ENCODE results near the gene KIAA2012.
"Not testable (repeated sequence)": the region's sequence is repeated elsewhere in the genome, so short reads cannot be mapped to it uniquely, and the experiment has no call there.

KIAA2012 gene

GRCh38 chr2:202116691-202117090 lies 43.6 kb downstream of the KIAA2012 start:
- DNase-seq (ENCODE audit: low read depth), result no peak

- no peak for DNase-seq (ENCODE audit: low read depth)
Measured at GRCh38 chr2:202118168-202118567, 45.1 kb downstream of the KIAA2012 start.

- DNase-seq (ENCODE audit: low read depth), result no peak
Measured at GRCh38 chr2:202120828-202121227, 47.8 kb downstream of the KIAA2012 start.

- DNase-seq (ENCODE audit: low read depth), result no peak
Measured at GRCh38 chr2:202121532-202122162, 48.6 kb downstream of the KIAA2012 start.

- DNase-seq (ENCODE audit: low read depth), result no peak
Measured at GRCh38 chr2:202122163-202122540, 49.1 kb downstream of the KIAA2012 start.

GRCh38 chr2:202122980-202123720 lies 50.1 kb downstream of the KIAA2012 start:
- DNase-seq (ENCODE audit: low read depth), result no peak

- DNase-seq (ENCODE audit: low read depth), result no peak
Measured at GRCh38 chr2:202124286-202124685, 51.2 kb downstream of the KIAA2012 start.

- DNase-seq (ENCODE audit: low read depth), result no peak
Measured at GRCh38 chr2:202127687-202128331, 54.8 kb downstream of the KIAA2012 start.

GRCh38 chr2:202129841-202130240 lies 56.8 kb downstream of the KIAA2012 start:
- no peak for DNase-seq (ENCODE audit: low read depth)

- no peak for DNase-seq (ENCODE audit: low read depth)
Measured at GRCh38 chr2:202133200-202133908, 60.3 kb downstream of the KIAA2012 start.

- DNase-seq (ENCODE audit: low read depth), result no peak
Measured at GRCh38 chr2:202133909-202134265, 60.8 kb downstream of the KIAA2012 start.

GRCh38 chr2:202135091-202135874 lies 62.2 kb downstream of the KIAA2012 start:
- no peak for DNase-seq (ENCODE audit: low read depth)

- not testable (repeated sequence) for DNase-seq (ENCODE audit: low read depth)
Measured at GRCh38 chr2:202136039-202136438, 63.0 kb downstream of the KIAA2012 start.

- no peak for DNase-seq (ENCODE audit: low read depth)
Measured at GRCh38 chr2:202136526-202136925, 63.5 kb downstream of the KIAA2012 start.

GRCh38 chr2:202140522-202141252 lies 67.6 kb downstream of the KIAA2012 start:
- DNase-seq (ENCODE audit: low read depth), result no peak

GRCh38 chr2:202141329-202141947 lies 68.4 kb downstream of the KIAA2012 start:
- no peak for DNase-seq (ENCODE audit: low read depth)

- no peak for DNase-seq (ENCODE audit: low read depth)
Measured at GRCh38 chr2:202142540-202142939, 69.5 kb downstream of the KIAA2012 start.

GRCh38 chr2:202147775-202148174 lies 74.7 kb downstream of the KIAA2012 start:
- DNase-seq (ENCODE audit: low read depth), result no peak

GRCh38 chr2:202148515-202149154 lies 75.6 kb downstream of the KIAA2012 start:
- DNase-seq (ENCODE audit: low read depth), result no peak

GRCh38 chr2:202149155-202149762 lies 76.2 kb downstream of the KIAA2012 start:
- DNase-seq (ENCODE audit: low read depth), result no peak

Data from stimulated activated CD8-positive, alpha-beta memory T cell treated with anti-CD3 and anti-CD28 coated beads, Interleukin-7, amount 100 ng/mL, for 24 hours (primary cell).